NCI-H146 treated with DMSO at 0.1 percent for 48 hours (cell line): Measurements from ENCODE around the gene MRPL12.

Source experiments
- DNase-seq: peaks from one replicate; lab custom pipeline; 2025; ENCODE audit not compliant: unreplicated experiment; lab: John Stamatoyannopoulos, UW

MRPL12 gene

GRCh38 chr17:81700353-81701287 lies 2.5 kb upstream of the MRPL12 start:
- DNase-seq, result no peak

GRCh38 chr17:81701288-81702071 lies 1.7 kb upstream of the MRPL12 start:
- no peak for DNase-seq

- no peak for DNase-seq
Measured at GRCh38 chr17:81703747-81704654, 834 bp downstream of the MRPL12 start.

GRCh38 chr17:81705518-81706231 lies 2.5 kb downstream of the MRPL12 start:
- no peak for DNase-seq

GRCh38 chr17:81706232-81706611 lies 3.1 kb downstream of the MRPL12 start:
- DNase-seq, result no peak

GRCh38 chr17:81706757-81707624 lies 3.8 kb downstream of the MRPL12 start:
- DNase-seq, result no peak

- no peak for DNase-seq
Measured at GRCh38 chr17:81707725-81708646, 4.8 kb downstream of the MRPL12 start.

- no peak for DNase-seq
Measured at GRCh38 chr17:81708739-81709185, 5.6 kb downstream of the MRPL12 start.

- DNase-seq, result peak; percentile 40
Measured at GRCh38 chr17:81710514-81711308, 7.5 kb downstream of the MRPL12 start.

GRCh38 chr17:81711814-81712467 lies 8.8 kb downstream of the MRPL12 start, which contains the start of gene SLC25A10:
Gene SLC25A10 (plus strand): TSS chr17:81712284. CDS start chr17:81712427, 143 bp downstream.
- peak; percentile 61 for DNase-seq

GRCh38 chr17:81712468-81713003 lies 9.4 kb downstream of the MRPL12 start:
- DNase-seq, result no peak

GRCh38 chr17:81713004-81713555 lies 9.9 kb downstream of the MRPL12 start:
- DNase-seq, result no peak

GRCh38 chr17:81713556-81714411 lies 10.6 kb downstream of the MRPL12 start:
- no peak for DNase-seq

GRCh38 chr17:81714412-81715106 lies 11.4 kb downstream of the MRPL12 start:
- DNase-seq, result no peak
